Stimulated activated CD4-positive, alpha-beta T cell treated with anti-CD3 and anti-CD28 coated beads, Interleukin-2, amount 100 ng/mL, for 48 hours (primary cell): ENCODE measurements around the gene CFDP1.

ENCODE experiments used
- DNase-seq, 2 donors: peaks; one replicate each; pipeline ENCODE4 v3.0.0-alpha.2; 2020

CFDP1 gene

GRCh38 chr16:75371171-75371570 lies 62.1 kb downstream of the CFDP1 start:
- DNase-seq = no peak

GRCh38 chr16:75364286-75364791 lies 69.0 kb downstream of the CFDP1 start:
- no peak for DNase-seq

GRCh38 chr16:75362846-75363245 lies 70.5 kb downstream of the CFDP1 start:
- DNase-seq = no peak

- DNase-seq = no peak
These were observed 71.4 kb downstream of the CFDP1 start for GRCh38 chr16:75361936-75362335.

- DNase-seq = no peak
These were observed 79.1 kb downstream of the CFDP1 start for GRCh38 chr16:75354170-75354569.

GRCh38 chr16:75351183-75351582 lies 82.1 kb downstream of the CFDP1 start:
- DNase-seq = no peak

GRCh38 chr16:75345711-75346110 lies 87.6 kb downstream of the CFDP1 start:
- no peak for DNase-seq

GRCh38 chr16:75343941-75344340 lies 89.4 kb downstream of the CFDP1 start:
- DNase-seq = no peak

- DNase-seq = no peak
These were observed 90.0 kb downstream of the CFDP1 start for GRCh38 chr16:75343286-75343685.

GRCh38 chr16:75342308-75342811 lies 90.9 kb downstream of the CFDP1 start:
- DNase-seq = no peak

- no peak for DNase-seq
These were observed 91.6 kb downstream of the CFDP1 start for GRCh38 chr16:75341564-75342307.

GRCh38 chr16:75340741-75341491 lies 92.4 kb downstream of the CFDP1 start:
- DNase-seq = no peak

GRCh38 chr16:75337430-75337829 lies 95.9 kb downstream of the CFDP1 start:
- DNase-seq = no peak

GRCh38 chr16:75336521-75336920 lies 96.8 kb downstream of the CFDP1 start:
- no peak for DNase-seq

GRCh38 chr16:75333721-75334163 lies 99.6 kb downstream of the CFDP1 start:
- no peak for DNase-seq

- no peak for DNase-seq
These were observed 103.4 kb downstream of the CFDP1 start for GRCh38 chr16:75329943-75330342.

GRCh38 chr16:75326333-75326732 lies 107.0 kb downstream of the CFDP1 start:
- no peak for DNase-seq

- no peak for DNase-seq
These were observed 109.4 kb downstream of the CFDP1 start for GRCh38 chr16:75323933-75324332.

- DNase-seq = no peak
These were observed 110.1 kb downstream of the CFDP1 start for GRCh38 chr16:75323198-75323597.

- DNase-seq = no peak
These were observed 110.6 kb downstream of the CFDP1 start for GRCh38 chr16:75322740-75323139.

- DNase-seq = no peak
These were observed 112.9 kb downstream of the CFDP1 start for GRCh38 chr16:75320435-75320834.

GRCh38 chr16:75319513-75320411 lies 113.5 kb downstream of the CFDP1 start:
- DNase-seq = no peak

GRCh38 chr16:75318737-75319136 lies 114.6 kb downstream of the CFDP1 start:
- no peak for DNase-seq
